Ishikawa (cell line): ENCODE data around the gene PID1.

Source experiments
- MAX ChIP-seq: IDR thresholded peaks from 2 replicates; pipeline ENCODE4 v1.6.1; 2012
- REST ChIP-seq: IDR thresholded peaks from 2 replicates; pipeline ENCODE4 v1.6.1; 2012; ENCODE audit warnings: low read depth, mild to moderate bottlenecking
- TEAD4 ChIP-seq: IDR thresholded peaks from 2 replicates; pipeline ENCODE4 v1.6.1; 2012

GRCh38 chr2:229319558-229319957, 48.5 kb upstream of the PID1 start:
- TF ChIP-seq REST, result no peak
- no peak for TF ChIP-seq MAX
- TF ChIP-seq TEAD4, result no peak
